ENCODE results near the gene SUCLG2.
A peak's percentile ranks its signal among the peaks of the same experiment; 100 is the strongest.

Gene SUCLG2

DNA sequence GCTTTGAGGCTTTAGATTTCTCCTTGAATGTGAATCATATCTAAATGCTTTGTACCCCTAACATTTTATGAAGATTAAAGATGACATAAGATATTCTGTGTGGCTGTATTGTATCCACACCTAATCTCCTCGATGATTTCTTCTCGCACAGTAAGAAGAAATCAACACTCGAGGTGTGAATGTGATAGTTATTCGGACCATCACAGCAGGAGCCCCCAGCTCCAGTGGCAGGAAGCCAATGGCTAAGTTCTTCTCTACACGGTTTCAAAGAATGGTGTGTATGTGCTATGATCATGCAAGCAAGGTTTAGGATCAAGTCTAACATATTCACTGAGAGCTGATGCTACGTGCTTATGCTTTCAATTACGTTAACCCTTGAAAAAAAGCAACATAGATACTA, 271.0 kb downstream of the SUCLG2 start:
- TF ChIP-seq RARB (CRISPR knock-in tag; IDR thresholded peaks at IDR 0.05) = no peak
- TF ChIP-seq ZC3H10 (CRISPR knock-in tag; IDR thresholded peaks at IDR 0.05) = no peak
- no peak for ATAC-seq

DNA sequence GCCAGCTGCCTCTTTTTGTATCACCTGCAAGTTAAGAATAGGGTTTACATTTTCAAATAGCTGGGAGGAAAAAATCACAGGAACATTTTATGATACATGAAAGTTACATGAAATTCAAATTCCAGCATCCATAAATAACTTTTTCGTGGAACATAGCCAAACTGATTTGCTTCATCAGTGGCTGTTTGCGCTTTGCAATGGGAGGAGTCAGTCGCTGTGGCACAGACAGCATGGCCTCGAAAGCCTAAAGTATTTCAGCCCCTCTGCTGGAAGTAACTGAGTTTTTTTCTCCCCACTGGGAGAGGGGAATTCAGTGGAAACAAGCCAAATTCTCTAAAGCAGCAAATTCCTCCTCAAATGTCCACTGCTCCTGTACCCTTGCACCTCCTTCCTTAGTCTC, 271.9 kb downstream of the SUCLG2 start:
- peak; percentile 19; the same call in 1 of the 3 replicates for ATAC-seq
- TF ChIP-seq RARB (CRISPR knock-in tag; IDR thresholded peaks at IDR 0.05) (no peak), TCF4 (CRISPR knock-in tag; IDR thresholded peaks at IDR 0.05; ENCODE audit: borderline replicate concordance) (no peak), ZC3H10 (CRISPR knock-in tag; IDR thresholded peaks at IDR 0.05) (no peak), ISL1 (CRISPR knock-in tag; IDR thresholded peaks at IDR 0.05) (no peak)
- TF ChIP-seq, protein P1, sequence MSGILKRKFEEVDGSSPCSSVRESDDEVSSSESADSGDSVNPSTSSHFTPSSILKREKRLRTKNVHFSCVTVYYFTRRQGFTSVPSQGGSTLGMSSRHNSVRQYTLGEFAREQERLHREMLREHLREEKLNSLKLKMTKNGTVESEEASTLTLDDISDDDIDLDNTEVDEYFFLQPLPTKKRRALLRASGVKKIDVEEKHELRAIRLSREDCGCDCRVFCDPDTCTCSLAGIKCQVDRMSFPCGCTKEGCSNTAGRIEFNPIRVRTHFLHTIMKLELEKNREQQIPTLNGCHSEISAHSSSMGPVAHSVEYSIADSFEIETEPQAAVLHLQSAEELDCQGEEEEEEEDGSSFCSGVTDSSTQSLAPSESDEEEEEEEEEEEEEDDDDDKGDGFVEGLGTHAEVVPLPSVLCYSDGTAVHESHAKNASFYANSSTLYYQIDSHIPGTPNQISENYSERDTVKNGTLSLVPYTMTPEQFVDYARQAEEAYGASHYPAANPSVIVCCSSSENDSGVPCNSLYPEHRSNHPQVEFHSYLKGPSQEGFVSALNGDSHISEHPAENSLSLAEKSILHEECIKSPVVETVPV (CRISPR knock-in tag; IDR thresholded peaks at IDR 0.05) = no peak

DNA sequence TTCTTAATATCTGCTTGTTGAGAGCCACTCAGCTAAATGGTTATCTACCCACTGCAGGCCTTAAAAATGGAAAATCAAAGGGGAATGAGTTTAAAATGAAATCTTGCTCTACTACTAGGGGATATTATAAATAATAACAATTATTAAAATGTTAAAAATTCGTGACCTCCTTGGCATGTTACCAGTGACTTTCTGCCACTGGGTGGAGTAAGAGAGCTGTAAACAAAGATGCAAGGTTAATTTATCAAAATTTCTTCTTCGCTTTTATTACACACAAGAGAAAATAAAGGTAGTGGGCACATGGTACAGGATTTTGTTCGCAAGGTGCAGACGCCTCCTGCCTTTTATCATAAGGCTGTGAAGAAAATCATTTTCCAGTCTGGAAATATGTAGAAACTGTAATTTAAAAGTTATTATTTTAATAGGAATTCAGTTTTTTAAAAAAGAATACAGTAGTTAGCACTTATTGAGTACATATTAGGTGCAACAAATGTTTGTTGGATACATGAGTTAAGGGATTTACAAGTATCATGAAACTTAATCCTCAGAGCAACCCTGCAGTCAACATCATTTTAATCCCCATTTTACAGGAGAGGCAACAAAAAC, 272.6 kb downstream of the SUCLG2 start:
- ATAC-seq = 0 out of 3 replicates have a peak, but pooled peaks have one; percentile 13
- no peak for TF ChIP-seq ZNF8 (CRISPR knock-in tag; IDR thresholded peaks at IDR 0.05)
- no peak for TF ChIP-seq CSDC2 (CRISPR knock-in tag; IDR thresholded peaks at IDR 0.05)
- no peak for TF ChIP-seq ZNF70 (CRISPR knock-in tag; IDR thresholded peaks at IDR 0.05)
- no peak for TF ChIP-seq BACH2 (CRISPR knock-in tag; IDR thresholded peaks at IDR 0.05; ENCODE audit: borderline replicate concordance)
- TF ChIP-seq, protein P2, sequence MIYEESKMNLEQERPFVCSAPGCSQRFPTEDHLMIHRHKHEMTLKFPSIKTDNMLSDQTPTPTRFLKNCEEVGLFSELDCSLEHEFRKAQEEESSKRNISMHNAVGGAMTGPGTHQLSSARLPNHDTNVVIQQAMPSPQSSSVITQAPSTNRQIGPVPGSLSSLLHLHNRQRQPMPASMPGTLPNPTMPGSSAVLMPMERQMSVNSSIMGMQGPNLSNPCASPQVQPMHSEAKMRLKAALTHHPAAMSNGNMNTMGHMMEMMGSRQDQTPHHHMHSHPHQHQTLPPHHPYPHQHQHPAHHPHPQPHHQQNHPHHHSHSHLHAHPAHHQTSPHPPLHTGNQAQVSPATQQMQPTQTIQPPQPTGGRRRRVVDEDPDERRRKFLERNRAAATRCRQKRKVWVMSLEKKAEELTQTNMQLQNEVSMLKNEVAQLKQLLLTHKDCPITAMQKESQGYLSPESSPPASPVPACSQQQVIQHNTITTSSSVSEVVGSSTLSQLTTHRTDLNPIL (CRISPR knock-in tag; IDR thresholded peaks at IDR 0.05; ENCODE audit: low read depth) = no peak
- TF ChIP-seq ESRRG (CRISPR knock-in tag; IDR thresholded peaks at IDR 0.05) = no peak
- TF ChIP-seq, protein P3, sequence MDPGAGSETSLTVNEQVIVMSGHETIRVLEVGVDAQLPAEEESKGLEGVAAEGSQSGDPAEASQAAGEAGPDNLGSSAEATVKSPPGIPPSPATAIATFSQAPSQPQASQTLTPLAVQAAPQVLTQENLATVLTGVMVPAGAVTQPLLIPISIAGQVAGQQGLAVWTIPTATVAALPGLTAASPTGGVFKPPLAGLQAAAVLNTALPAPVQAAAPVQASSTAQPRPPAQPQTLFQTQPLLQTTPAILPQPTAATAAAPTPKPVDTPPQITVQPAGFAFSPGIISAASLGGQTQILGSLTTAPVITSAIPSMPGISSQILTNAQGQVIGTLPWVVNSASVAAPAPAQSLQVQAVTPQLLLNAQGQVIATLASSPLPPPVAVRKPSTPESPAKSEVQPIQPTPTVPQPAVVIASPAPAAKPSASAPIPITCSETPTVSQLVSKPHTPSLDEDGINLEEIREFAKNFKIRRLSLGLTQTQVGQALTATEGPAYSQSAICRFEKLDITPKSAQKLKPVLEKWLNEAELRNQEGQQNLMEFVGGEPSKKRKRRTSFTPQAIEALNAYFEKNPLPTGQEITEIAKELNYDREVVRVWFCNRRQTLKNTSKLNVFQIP (CRISPR knock-in tag; IDR thresholded peaks at IDR 0.05; ENCODE audit: borderline replicate concordance, low read depth) = no peak
- TF ChIP-seq, protein P4, sequence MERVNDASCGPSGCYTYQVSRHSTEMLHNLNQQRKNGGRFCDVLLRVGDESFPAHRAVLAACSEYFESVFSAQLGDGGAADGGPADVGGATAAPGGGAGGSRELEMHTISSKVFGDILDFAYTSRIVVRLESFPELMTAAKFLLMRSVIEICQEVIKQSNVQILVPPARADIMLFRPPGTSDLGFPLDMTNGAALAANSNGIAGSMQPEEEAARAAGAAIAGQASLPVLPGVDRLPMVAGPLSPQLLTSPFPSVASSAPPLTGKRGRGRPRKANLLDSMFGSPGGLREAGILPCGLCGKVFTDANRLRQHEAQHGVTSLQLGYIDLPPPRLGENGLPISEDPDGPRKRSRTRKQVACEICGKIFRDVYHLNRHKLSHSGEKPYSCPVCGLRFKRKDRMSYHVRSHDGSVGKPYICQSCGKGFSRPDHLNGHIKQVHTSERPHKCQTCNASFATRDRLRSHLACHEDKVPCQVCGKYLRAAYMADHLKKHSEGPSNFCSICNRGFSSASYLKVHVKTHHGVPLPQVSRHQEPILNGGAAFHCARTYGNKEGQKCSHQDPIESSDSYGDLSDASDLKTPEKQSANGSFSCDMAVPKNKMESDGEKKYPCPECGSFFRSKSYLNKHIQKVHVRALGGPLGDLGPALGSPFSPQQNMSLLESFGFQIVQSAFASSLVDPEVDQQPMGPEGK (CRISPR knock-in tag; IDR thresholded peaks at IDR 0.05; ENCODE audit: borderline replicate concordance) = no peak
- TF ChIP-seq, protein P5, sequence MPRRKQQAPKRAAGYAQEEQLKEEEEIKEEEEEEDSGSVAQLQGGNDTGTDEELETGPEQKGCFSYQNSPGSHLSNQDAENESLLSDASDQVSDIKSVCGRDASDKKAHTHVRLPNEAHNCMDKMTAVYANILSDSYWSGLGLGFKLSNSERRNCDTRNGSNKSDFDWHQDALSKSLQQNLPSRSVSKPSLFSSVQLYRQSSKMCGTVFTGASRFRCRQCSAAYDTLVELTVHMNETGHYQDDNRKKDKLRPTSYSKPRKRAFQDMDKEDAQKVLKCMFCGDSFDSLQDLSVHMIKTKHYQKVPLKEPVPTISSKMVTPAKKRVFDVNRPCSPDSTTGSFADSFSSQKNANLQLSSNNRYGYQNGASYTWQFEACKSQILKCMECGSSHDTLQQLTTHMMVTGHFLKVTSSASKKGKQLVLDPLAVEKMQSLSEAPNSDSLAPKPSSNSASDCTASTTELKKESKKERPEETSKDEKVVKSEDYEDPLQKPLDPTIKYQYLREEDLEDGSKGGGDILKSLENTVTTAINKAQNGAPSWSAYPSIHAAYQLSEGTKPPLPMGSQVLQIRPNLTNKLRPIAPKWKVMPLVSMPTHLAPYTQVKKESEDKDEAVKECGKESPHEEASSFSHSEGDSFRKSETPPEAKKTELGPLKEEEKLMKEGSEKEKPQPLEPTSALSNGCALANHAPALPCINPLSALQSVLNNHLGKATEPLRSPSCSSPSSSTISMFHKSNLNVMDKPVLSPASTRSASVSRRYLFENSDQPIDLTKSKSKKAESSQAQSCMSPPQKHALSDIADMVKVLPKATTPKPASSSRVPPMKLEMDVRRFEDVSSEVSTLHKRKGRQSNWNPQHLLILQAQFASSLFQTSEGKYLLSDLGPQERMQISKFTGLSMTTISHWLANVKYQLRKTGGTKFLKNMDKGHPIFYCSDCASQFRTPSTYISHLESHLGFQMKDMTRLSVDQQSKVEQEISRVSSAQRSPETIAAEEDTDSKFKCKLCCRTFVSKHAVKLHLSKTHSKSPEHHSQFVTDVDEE (CRISPR knock-in tag; IDR thresholded peaks at IDR 0.05) = no peak
- TF ChIP-seq TCF4 (CRISPR knock-in tag; IDR thresholded peaks at IDR 0.05; ENCODE audit: borderline replicate concordance) = no peak

DNA sequence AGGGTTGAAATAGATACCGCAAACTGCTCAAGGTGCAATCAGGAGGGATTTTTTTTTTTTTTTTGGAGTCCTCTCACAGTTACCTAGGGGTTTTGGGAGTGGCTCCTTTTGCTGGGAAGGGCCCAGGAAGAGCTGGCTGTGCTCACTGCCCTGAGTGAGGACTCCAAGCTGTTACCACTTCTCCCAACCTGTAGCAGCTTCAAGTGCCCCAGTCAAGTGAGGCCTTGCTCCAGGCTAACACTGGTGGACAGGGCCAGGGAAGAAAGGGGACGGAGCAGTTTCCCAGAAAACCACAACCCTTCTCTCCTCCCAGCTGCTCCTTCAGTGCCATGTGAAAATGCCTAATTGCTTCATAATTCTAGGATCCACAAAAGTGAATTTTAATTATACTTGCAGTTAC, 274.3 kb downstream of the SUCLG2 start:
- no peak for ATAC-seq
- TF ChIP-seq OSR1 (CRISPR knock-in tag; IDR thresholded peaks at IDR 0.05) = no peak
- TF ChIP-seq RARB (CRISPR knock-in tag; IDR thresholded peaks at IDR 0.05) = no peak
- TF ChIP-seq, protein P4 (CRISPR knock-in tag; IDR thresholded peaks at IDR 0.05; ENCODE audit: borderline replicate concordance) = no peak
- TF ChIP-seq SNAI2 (CRISPR knock-in tag; IDR thresholded peaks at IDR 0.05) = no peak

All from SK-N-SH treated with all-trans-retinoic acid at 6 μM for 48 hours (cell line).